NCI-H2081 treated with DMSO at 0.1 percent for 48 hours (cell line): ENCODE data around the gene ARHGEF28.

Experiments used
- DNase-seq: peaks from one replicate; lab custom pipeline; 2025; lab: John Stamatoyannopoulos, UW

ARHGEF28 gene

DNA sequence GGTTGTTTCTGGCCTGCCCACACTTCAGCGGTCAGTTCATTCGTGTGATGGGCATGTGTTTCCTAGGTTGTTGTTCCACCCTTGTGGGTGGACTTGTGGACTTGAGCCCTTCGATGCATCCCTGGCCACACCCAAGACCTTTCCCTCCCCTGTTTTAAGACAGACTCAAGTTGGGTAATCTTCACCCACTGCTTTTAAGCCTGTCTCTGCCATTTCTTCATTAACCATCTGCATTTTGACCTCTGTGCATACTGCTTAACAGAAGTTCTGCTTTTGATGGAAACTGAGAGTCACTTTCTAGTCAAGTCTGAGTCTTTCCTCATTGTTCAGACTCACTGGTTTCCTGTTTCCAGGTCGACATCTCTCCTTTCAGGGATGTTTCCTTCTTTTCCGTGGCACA is 233.7 kb downstream of the ARHGEF28 start:
- DNase-seq, result no peak

DNA sequence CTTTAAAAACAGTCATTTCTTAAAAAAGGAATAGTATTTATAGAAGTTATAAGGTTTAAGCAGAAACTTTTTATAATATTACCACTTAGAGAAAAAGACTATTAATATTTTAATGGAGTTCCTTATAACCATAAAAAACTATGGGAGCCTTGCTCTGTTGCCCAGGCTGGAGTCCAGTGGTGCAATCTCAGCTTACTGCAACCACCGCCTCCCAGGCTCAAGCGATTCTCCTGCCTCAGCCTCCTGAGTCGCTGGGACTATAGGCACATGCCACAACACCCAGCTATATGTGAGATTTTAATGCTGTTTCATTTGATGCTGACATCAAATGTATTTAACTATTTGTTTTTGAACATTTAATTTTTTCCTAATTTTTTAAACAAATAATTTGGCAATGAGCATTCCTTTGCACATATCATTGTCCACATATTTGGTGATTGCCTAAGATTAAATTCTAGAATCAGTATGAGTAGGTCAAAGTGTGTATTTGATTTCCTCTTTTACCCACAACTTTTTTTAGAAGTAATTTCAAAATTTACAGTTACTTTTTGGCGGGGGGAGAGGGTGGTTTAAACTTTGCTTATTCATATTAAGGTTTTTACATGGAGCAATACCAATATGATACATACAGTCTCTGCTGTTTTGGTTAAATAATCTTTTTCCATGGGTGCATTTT is 235.5 kb downstream of the ARHGEF28 start:
- DNase-seq, result no peak

DNA sequence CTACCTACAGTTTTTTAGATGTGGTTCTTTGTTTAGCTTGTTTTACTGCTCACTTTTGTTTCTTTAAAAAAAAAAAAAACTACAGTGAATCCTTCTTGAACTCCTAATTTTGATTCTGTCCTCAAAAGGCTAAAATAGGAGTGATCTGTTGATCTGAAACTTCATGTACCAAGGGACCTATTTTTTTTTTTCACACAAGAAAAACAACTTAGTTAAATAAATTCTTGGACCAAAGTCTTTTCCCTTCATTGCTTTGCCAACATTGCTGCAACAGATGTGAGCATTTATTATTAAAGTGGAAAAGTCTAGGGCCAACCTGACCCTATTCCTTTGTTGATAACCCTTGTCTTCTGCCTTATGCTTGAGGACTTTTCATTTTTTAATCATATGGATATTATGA is 236.8 kb downstream of the ARHGEF28 start:
- DNase-seq, result no peak

DNA sequence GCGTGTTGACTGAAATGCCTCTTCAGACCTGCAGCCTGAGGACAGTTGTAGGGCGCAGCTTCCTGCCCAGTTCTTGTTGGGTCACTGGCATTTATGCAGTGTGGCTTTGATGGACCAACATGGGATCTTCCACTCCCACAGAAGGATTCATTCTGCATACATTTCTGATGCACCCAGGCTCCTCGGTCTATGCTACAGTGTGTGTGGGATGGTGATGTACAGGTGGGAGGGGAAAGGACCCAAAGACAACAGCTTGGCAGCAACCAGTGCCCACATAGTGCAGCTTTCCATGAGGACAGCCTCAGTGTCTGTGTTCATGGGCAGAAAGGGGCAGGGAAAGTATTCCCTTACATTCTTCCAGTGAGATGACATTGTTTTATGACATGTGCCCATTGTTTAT is 237.9 kb downstream of the ARHGEF28 start:
- DNase-seq, result no peak

DNA sequence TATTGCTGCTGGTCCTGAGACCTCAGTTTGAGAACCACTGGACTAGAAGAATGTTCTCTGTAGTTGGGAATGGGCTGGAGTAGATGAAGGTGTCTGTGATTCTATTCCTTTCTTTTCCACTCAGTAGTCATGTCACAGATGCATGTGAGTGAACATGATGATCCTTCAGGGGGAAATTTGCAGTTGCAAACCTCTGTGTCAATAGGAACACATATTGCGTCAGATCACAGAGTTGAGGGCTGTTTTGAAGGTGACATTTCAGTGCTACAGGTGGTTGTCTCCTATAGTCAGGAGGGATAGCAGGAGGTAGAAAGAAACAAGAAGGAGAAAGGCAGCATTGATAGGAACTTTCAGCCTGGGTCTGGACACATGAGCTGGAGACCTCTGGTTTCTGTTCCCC is 239.3 kb downstream of the ARHGEF28 start:
- no peak for DNase-seq

DNA sequence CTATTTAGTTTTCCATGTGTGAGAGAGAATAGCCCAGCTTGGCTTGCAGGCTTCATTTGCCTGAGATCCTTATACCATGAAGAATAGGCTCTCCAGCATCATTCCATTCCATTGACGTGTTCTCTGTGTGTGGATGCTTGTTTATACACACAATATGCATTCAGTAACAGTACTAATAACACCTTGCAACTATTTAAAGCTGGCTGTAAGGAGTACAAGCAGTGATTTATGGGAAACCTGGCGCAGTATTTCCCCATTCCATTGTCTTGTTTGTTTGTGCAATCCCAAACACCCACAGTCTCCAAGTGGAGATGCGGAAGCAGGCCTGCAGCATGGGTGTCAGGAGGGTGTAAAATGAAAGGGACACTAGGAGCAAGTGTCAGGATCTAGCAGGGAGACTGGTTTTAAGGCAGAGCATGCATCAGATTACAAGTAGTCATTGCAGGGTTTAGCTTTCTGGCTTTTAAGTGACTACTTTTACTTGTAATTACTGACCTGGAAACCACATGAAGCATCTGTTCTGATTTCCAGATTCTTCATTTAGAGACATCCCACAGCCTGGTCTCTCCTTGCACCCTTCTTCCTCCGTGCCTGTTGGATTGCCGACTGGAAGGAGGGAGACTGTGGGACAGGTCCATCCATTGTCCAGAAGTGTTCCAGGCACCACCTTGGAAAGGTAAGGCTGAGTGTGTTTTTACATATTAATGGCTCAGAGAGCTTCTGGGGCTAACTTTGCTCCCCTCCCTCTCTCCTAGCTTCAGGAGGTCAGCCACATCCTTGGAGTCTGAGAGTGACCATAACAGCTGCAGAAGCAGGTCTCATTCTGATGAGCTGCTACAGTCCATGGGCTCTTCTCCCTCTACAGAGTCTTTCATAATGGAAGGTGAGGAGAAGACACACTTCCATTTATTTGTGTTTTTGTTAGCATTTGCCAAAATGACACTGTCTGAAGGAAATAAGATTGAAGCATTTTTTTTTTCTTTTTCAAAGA is 241.6 kb downstream of the ARHGEF28 start:
- DNase-seq, result no peak

DNA sequence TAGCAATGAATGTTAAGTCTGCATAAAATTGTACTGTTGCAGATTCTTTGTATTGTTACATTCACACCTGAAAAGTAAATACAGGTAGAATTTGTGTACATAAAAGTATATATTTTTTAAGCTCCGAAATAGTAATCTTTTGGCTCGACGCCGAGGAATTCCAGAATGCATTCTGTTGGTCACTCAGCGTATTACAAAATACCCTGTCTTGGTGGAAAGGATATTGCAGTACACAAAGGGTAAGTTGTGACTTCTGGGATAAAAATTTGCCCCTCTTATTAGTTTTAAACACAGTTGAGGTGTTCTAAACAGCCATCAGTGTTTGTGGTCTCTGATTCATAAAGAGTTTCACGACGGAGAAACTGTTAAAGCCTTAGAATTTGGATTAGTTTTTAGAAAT is 257.6 kb downstream of the ARHGEF28 start:
- no peak for DNase-seq

DNA sequence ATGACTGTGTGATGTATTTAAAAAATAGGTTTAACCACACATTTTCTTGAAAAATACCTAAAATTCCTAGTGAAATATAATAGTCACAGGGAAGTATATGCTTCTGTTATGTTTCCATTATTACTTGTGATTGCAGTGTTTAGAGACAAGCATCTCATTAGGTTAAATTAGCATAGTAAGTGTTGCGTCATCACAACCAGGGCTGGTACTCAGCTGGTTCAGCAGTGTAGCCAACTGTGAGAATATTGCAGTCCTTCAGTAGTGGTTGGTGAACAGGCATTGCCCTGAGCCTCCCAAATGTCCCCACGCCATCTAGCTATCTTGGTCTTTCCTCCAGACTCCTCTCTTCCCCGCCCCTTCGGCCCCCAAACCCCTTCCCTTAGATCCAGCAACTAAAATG is 261.7 kb downstream of the ARHGEF28 start:
- DNase-seq, result no peak

DNA sequence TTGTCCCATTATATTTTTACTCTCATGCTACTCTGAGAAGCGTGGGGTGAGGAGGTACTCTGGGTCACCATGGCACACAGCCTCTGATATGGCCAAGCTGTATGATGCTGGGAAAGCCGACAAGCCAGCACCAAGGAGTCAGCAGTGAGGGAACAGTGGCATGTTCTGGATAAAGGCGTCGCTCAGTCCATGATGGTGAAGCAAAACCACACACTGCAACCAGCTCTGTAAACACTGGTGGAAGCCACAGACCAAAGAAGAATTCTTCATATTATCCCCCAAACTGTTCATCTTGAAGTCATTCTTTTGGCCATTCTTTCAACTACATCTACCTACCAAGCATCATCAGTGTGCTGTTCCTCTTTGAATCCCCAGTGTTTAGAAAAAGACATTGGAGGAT is 264.6 kb downstream of the ARHGEF28 start:
- no peak for DNase-seq

DNA sequence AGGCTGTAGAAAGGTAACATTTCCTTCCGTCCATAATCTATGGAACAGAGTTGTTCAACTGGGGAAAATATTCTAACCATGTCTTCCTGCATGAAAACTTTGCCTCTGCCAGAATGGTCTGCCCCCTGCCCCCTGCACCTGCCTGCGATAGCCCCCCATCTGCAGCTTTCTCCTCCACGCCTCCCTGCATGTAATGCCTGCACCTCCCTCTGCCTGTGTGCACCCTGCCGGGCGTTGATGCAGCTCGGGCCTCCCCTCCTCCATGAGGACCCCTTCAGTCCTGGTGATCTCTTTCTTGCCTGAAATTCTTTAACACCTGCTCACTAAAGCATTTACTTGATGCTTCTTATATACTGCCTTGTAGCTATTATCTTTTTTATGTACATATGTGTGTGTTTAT is 266.2 kb downstream of the ARHGEF28 start:
- DNase-seq, result no peak

DNA sequence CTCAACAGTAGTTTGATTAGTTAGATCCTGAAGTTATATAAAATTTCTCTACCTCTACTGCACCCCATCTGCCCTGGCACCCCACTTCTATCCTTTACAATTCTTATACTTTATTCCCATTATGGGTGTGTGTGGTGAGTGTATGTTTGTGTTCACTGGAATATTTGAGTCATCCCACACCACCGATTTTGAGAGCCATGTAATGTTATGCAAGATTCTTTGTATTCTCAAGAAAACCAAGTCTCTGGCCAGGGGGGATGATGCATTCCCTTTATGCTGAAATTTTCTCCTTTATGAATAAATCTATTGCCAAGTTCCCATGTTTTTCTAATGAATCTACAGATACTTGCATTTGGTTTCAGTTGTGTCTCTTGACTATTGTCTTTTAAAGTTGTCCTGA is 266.8 kb downstream of the ARHGEF28 start:
- no peak for DNase-seq

DNA sequence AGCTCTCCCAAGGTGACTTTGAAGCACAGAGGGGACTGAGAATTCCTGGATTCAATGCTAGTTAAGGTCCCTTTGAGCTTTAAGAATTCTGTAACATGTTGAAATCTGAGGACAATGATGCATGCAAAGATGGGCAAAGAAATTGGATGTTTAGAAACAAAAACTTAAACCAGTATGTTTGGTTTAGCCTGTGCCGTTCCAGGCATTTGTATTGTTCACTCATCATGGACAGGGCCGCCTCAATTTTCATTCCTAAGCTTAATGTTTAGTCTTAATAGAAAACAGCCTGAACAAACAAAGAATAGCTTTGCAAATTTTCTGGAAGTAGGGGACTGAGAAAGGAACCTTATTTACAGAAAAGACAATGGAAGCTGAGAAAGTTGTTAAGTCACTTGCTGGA is 267.8 kb downstream of the ARHGEF28 start:
- no peak for DNase-seq

DNA sequence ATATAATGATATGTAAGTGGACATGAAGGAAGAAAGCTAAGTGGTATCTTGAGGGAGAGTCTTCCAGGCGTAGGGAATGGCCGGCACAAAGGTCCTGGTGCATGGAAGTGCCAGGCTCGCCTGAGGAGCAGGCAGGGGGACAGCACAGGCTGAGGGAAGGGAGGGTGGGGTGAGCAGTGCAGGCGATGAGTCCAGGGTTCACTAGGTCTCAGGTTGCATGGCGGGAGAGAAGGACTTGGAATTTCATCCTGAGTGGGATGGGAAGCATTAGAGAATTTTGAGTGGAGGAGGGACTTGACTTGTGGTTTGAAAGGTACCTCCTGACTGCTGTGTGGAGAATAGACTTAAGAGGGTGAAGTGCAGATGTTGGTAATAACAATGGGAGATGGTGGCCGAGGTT is 268.9 kb downstream of the ARHGEF28 start:
- DNase-seq, result no peak

DNA sequence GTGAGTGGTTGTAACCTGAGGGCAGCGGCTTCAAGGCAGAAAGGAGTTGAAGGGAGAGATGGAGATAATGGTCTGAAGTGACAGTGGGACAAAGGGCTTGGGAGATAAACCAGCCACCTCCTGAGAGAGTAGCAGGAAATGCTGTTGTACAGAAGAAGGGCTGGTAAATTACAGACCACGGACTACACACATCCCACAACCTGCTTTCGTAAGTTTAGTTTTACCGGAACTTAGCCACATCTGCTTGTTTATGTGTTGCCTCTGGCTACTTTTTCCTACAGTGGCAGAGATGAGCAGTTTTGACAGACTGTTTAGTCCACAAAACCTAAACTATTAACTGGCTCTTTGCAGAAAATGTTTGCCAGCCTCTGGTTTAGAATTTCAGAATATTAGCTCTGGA is 269.5 kb downstream of the ARHGEF28 start:
- DNase-seq, result no peak

DNA sequence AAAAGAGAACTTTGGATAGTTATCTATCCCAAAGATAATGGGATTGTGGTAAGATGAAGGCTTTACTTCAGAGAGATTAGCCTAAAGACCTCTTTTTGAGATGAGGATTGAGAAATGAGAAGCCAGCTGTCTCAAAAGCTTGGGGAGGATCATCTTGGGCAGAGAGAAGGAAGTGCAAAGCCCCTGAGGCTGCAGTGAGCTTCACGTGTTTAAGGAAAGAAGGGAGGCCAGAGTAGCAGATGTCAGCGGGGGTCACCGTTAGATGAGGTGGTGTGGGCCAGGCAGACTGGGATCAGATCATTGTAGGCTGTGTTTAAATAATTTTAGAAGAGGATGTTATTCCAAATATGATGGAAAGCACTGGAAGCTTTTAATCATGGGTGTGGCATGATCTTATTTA is 270.1 kb downstream of the ARHGEF28 start:
- no peak for DNase-seq

DNA sequence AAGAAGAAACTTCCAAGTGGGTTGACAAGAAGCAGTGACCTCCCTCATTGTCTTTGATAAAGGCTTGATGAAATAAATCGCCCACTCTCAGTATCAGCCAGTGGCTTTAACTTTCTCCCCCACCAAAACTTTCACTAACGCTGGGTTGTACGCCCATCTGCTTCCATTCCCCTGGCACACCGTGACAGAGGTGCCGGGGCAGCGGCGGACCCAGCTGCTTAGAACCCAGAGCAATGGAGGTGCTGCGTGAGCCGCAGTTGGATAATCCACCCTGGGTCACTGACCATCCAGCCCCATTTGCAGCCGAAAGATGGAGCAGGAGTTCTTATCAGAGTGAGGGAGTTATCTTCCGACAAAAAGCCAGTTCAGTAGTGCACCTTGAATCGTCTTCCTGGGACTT is 270.7 kb downstream of the ARHGEF28 start:
- DNase-seq, result no peak

DNA sequence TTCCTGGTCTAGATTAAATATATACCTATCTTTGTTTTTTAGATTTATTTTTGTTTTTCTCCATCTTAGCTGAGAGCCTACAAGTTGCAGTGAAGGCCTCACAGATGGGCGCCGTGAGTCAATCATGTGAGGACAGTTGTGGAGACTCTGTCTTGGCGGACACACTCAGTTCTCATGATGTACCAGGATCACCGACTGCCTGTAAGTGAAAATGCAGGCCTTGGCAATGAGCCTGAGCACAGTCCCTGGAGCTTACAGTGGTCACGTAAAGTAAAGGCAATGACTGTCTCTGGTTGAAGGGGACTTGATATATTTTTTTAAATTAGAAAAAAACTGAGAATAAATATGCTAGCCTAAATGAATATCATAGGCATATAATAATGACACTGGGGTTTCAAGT is 271.9 kb downstream of the ARHGEF28 start:
- DNase-seq, result no peak

DNA sequence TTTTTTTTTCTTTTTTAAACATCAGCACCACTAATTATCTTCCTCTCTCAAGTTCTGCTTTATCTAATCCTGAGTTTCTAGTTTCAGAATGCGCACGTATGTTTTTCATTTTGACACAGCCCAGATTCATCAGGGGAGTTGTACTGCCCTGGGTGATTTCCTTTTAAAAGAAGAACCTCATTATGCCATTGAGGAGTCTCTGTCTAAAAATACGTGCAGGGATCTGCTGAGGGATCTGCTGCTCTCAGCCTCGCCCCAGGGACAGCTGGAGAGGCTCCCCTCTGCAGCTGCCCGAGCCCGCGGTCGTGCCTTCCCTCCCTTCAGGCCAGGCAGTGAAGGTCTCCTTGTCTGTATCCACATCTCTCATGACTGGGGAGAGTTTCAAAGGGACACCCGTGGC is 273.1 kb downstream of the ARHGEF28 start:
- DNase-seq, result no peak

DNA sequence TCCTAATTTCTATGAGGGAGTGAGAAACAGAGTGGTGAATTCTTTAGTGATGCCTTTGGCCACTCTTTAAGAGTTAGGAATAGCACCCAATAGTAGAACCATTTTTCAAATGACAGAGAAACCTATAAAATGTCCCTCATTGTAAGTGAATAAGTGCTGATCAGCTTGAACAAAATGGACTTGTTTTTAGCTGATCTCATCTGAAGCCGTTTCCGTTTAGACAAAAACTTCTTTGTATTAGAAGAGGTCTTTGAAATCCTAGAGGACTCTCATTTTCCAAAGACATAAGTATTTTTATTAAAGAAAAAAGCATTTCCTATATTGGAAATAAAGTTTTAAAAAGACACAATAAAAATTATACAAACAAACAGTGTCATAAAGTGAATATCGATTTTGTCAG is 273.9 kb downstream of the ARHGEF28 start:
- DNase-seq, result no peak

DNA sequence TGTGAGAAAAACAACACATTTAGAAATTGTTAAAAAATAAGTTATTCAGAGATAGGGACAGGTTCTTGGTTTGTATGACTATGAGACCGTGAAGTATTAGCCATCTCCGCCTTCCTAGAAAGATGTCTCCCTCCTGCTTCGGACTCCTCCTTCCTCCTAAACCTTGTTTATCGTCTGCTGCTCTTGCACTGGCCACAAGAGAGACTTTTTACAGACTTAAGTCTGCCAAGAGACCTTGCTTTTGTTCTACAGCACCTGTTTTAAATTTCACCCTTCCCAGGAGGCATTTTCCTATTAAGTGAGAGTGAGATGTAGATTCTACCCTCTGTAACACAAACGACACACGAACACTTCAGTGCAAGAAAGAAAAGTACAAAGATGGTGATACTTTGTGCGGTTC is 274.6 kb downstream of the ARHGEF28 start:
- DNase-seq, result no peak

DNA sequence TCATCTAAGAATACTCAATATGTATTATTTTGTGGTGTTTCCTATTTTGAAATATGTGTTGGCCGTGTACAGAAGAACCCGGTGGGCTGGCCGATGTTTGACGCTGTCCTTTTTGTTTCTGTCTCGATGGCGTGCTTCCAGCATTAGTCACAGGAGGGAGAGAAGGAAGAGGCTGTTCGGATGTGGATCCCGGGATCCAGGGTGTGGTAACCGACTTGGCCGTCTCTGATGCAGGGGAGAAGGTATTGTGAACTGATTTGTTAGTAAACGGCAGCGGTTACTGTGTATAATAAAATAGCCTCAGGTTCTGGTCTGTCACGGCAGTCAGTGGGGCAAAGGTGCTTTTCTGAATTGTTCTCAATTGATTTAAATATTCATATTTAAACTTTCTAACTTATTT is 275.0 kb downstream of the ARHGEF28 start:
- no peak for DNase-seq

DNA sequence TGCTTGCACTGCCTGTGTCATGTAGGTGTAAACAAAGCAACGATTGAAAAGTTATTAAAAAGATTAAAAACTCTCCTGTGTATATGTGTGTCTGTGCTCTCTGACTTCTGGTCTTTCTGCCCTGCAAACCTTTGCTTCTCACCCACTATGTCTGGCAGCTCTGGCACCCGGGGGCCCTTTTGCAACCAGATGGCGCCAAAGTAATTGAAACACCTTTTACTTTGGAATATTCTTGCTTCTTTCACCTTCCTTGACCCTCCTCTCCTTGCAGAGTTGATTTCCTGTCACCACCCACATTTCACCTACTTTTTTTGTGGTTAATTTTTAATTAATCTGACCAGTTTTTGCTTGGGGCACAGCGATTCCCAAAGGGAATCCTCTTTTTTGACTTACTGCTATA is 275.5 kb downstream of the ARHGEF28 start:
- no peak for DNase-seq

DNA sequence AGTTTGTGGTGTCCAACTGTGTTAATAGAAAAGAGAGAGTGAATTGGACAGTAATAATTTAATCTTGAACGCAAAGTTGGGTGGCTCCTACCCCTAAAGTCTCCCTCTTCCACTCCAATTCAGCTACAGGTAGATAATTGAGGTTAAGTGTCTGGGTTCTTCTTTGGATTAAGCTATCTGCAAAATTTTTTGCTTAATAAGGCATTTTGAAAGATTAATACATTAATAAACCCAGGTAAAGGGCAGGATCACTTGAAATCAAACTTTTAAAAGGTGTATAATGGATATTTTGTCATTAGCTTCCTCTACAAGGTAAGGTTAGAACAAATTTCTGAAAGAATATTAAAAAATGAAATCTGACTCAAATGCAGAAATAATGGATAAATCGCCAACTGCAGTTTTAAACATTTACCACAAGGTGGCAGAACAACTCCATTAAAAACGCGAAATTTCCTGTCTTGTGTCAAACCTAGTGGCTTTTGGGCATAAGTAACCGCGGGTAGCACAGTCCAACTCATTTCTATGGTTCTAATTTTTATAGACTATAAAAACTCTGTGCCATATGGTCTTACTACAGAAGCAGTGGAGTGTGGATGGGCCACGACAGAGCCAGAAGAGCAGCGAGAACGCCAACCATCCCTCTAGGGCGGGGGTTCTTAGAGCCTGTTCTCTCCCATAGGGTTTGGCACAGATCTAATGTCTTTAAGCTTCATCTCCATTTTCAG is 276.5 kb downstream of the ARHGEF28 start:
- DNase-seq, result peak; percentile 42
